Loucy (cell line): Measurements from ENCODE around the gene RSRC2.
"Not testable (repeated sequence)": the region's sequence is repeated elsewhere in the genome, so short reads cannot be mapped to it uniquely, and the experiment has no call there.

Experiments used
- H2AFZ ChIP-seq: fragments of 200-600 bp; sonication (generic); 2 replicates; pipeline ENCODE4 v1.6.0; 2016; ENCODE audit warnings: antibody characterized with exemption, mild to moderate bottlenecking, low read length, moderate library complexity
- H3F3A ChIP-seq: fragments of 200-600 bp; 2 replicates; pipeline ENCODE4 v1.6.0; 2016; ENCODE audit warnings: antibody characterized with exemption, low read depth, mild to moderate bottlenecking
- H3K27me3 ChIP-seq: fragments of 200-600 bp; sonication (generic); 2 replicates; pipeline ENCODE4 v1.6.1; 2014; ENCODE audit warnings: low read length, mild to moderate bottlenecking; ENCODE audit not compliant: insufficient read depth, poor library complexity, severe bottlenecking
- H3K36me3 ChIP-seq: fragments of 200-600 bp; sonication (generic); 2 replicates; pipeline ENCODE4 v1.6.1; 2016; ENCODE audit warnings: low read length; ENCODE audit not compliant: insufficient read depth
- H3K4me1 ChIP-seq: fragments of 200-600 bp; sonication (generic); 2 replicates; pipeline ENCODE4 v1.5.1; 2014; ENCODE audit warnings: low read length, mild to moderate bottlenecking; ENCODE audit not compliant: insufficient read depth, poor library complexity, severe bottlenecking
- H3K4me2 ChIP-seq: fragments of 200-600 bp; sonication (generic); 2 replicates; pipeline ENCODE4 v1.6.0; 2014; ENCODE audit warnings: antibody characterized with exemption, low read length, low read depth, mild to moderate bottlenecking; ENCODE audit not compliant: poor library complexity, severe bottlenecking
- H3K4me3 ChIP-seq: fragments of 200-600 bp; sonication (generic); 2 replicates; pipeline ENCODE4 v1.5.1; 2014; ENCODE audit warnings: low read length, mild to moderate bottlenecking, mixed read lengths; ENCODE audit not compliant: poor library complexity, severe bottlenecking
- H3K79me2 ChIP-seq: fragments of 200-600 bp; sonication (generic); 2 replicates; pipeline ENCODE4 v1.6.1; 2014; ENCODE audit warnings: low read length; ENCODE audit not compliant: insufficient read depth
- H3K9ac ChIP-seq: fragments of 200-600 bp; sonication (generic); 2 replicates; pipeline ENCODE4 v1.6.0; 2014; ENCODE audit warnings: mild to moderate bottlenecking, low read depth, low read length, moderate library complexity; ENCODE audit not compliant: poor library complexity, severe bottlenecking
- H3K9me2 ChIP-seq: fragments of 200-600 bp; sonication (generic); replicated peaks from 2 replicates; pipeline ENCODE4 v1.6.1; 2016; ENCODE audit warnings: low read depth, low read length, mixed read lengths
- H3K9me3 ChIP-seq: fragments of 200-600 bp; sonication (generic); 2 replicates; pipeline ENCODE4 v1.6.1; 2014; ENCODE audit warnings: mild to moderate bottlenecking, antibody characterized with exemption, low read length, low read depth; ENCODE audit not compliant: insufficient read depth
- H4K20me1 ChIP-seq: fragments of 200-600 bp; sonication (generic); 2 replicates; pipeline ENCODE4 v1.6.0; 2014; ENCODE audit warnings: antibody characterized with exemption, low read length, mild to moderate bottlenecking; ENCODE audit not compliant: insufficient read depth, poor library complexity, severe bottlenecking
- EZH2phosphoT487 ChIP-seq: fragments of 200-600 bp; IDR thresholded peaks from 2 replicates; pipeline ENCODE4 v1.6.1; 2018; ENCODE audit warnings: antibody characterized with exemption, mild to moderate bottlenecking, moderate library complexity, borderline replicate concordance
- TF ChIP-seq, protein P1 (sequence below): fragments of 200-600 bp; sonication (generic); conservative IDR thresholded peaks from 2 replicates; pipeline ENCODE4 v1.5.1; 2014; ENCODE audit warnings: mild to moderate bottlenecking, antibody characterized with exemption, low read length

The RSRC2 gene

DNA sequence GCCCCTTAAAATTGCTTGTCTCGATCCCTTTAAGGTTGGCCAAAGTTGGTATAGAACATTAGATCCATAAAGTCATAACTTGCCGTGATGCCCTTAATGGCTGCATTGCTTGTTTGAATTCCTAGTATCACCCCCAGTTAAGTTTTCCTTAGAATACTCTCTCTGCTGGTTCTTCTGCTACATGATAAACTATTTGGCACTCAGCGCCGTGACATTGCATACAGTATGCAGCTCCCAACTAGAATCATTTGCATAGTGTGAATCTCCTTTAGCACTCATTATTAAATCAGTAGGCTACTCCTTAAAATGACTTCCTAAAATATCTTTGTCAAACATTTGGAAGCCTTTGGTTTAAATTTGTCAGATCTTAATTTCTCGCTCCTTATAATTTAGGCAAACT is 42.6 kb upstream of the RSRC2 start:
- no peaks in the 10 kb centered on the region for H3K27me3 ChIP-seq
- H3F3A ChIP-seq: no peaks in the 10 kb centered on the region; the same call in 1 of the 2 replicates
- H3K9ac ChIP-seq: no peak overlapping the region
- no peak overlapping the region for H2AFZ ChIP-seq
- H4K20me1 ChIP-seq: no peaks in the 10 kb centered on the region
- no peaks in the 10 kb centered on the region for H3K4me1 ChIP-seq
- TF ChIP-seq EZH2phosphoT487: no peak
- TF ChIP-seq, protein P1, sequence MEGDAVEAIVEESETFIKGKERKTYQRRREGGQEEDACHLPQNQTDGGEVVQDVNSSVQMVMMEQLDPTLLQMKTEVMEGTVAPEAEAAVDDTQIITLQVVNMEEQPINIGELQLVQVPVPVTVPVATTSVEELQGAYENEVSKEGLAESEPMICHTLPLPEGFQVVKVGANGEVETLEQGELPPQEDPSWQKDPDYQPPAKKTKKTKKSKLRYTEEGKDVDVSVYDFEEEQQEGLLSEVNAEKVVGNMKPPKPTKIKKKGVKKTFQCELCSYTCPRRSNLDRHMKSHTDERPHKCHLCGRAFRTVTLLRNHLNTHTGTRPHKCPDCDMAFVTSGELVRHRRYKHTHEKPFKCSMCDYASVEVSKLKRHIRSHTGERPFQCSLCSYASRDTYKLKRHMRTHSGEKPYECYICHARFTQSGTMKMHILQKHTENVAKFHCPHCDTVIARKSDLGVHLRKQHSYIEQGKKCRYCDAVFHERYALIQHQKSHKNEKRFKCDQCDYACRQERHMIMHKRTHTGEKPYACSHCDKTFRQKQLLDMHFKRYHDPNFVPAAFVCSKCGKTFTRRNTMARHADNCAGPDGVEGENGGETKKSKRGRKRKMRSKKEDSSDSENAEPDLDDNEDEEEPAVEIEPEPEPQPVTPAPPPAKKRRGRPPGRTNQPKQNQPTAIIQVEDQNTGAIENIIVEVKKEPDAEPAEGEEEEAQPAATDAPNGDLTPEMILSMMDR: no peak
- no peaks in the 10 kb centered on the region for H3K79me2 ChIP-seq
- peaks cover 63% of the 10 kb centered on the region; the same call in 1 of the 2 replicates for H3K36me3 ChIP-seq
- H3K9me3 ChIP-seq: no peaks in the 10 kb centered on the region
- no peak overlapping the region for H3K4me2 ChIP-seq
- no peak overlapping the region for H3K4me3 ChIP-seq
- H3K9me2 ChIP-seq: no peaks in the 10 kb centered on the region

DNA sequence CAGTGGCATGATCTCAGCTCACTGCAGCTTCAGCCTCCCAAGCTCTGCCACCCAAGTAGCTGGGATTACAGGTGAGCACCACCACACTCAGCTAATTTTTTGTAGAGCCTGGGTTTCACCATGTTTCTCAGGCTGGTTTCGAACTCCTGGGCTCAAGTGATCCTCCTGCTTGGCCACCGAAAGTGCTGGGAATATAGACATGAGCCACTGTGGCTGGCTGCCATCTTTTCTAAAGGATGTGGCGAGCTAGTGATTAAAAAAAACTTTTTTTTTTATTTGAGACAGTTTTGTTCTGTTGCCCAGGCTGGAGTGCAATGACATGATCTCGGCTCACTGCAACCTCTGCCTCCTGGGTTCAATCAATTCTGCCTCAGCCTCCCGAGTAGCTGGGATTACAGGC is 40.1 kb upstream of the RSRC2 start:
- H3K4me2 ChIP-seq, H3K4me1 ChIP-seq, H4K20me1 ChIP-seq, H3F3A ChIP-seq, H3K4me3 ChIP-seq, H3K9me3 ChIP-seq, H3K9me2 ChIP-seq, H2AFZ ChIP-seq, H3K9ac ChIP-seq, H3K27me3 ChIP-seq, H3K79me2 ChIP-seq: not testable (repeated sequence)
- H3K36me3 ChIP-seq: peaks cover 58% of the 10 kb centered on the region; the same call in 1 of the 2 replicates

DNA sequence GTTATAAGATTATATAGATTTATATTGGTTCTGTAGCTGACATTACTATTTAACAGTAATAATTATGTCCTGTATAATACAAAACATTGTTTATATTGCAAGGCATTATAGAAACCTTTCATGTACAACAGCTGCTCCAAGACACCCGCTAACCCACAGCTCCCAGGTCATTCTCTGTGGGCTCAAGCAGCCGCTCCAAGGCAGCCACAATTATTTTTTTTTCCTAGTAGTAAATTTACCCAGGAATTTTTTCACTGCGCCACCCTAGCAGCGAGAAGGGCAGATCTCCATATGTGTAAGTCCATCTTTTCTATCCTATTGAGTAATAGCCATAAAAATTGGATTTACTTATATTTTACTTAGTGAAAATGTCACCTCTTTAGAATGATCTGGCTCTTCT is 36.6 kb upstream of the RSRC2 start:
- H3K4me3 ChIP-seq: no peak overlapping the region
- no peak overlapping the region for H2AFZ ChIP-seq
- no peak overlapping the region for H3K9ac ChIP-seq
- no peaks in the 10 kb centered on the region for H4K20me1 ChIP-seq
- H3K79me2 ChIP-seq: no peaks in the 10 kb centered on the region
- no peak for TF ChIP-seq EZH2phosphoT487
- TF ChIP-seq, protein P1: no peak
- no peaks in the 10 kb centered on the region for H3F3A ChIP-seq
- no peaks in the 10 kb centered on the region for H3K9me3 ChIP-seq
- no peak overlapping the region for H3K4me2 ChIP-seq
- no peaks in the 10 kb centered on the region for H3K4me1 ChIP-seq
- no peaks in the 10 kb centered on the region for H3K9me2 ChIP-seq
- H3K27me3 ChIP-seq: no peaks in the 10 kb centered on the region
- H3K36me3 ChIP-seq: peaks cover 63% of the 10 kb centered on the region

DNA sequence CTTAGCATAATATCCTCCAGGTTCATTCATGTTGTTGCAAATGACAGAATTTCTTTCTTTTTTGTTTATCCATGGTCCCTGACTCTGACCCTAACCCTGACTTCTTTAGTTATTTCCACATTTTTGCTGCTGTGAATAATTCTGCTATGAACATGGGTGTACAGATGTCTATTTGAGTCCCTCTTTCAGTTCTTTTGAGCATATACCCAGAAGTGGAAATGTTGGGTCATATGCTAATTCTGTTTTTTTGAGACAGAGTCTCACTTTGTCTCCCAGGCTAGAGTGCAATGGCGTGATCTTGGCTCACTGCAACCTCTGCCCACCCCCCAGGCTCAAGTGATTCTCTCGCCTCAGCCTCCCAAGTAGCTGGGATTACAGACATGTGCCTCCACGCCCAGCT is 33.4 kb upstream of the RSRC2 start:
- H3F3A ChIP-seq: no peaks in the 10 kb centered on the region
- no peaks in the 10 kb centered on the region for H4K20me1 ChIP-seq
- no peaks in the 10 kb centered on the region for H3K9me3 ChIP-seq
- no peak overlapping the region for H2AFZ ChIP-seq
- H3K9me2 ChIP-seq: no peaks in the 10 kb centered on the region
- no peaks in the 10 kb centered on the region for H3K79me2 ChIP-seq
- no peak overlapping the region for H3K4me2 ChIP-seq
- peaks cover 74% of the 10 kb centered on the region for H3K36me3 ChIP-seq
- H3K4me3 ChIP-seq: no peak overlapping the region
- no peaks in the 10 kb centered on the region for H3K4me1 ChIP-seq
- H3K9ac ChIP-seq: no peak overlapping the region
- no peaks in the 10 kb centered on the region for H3K27me3 ChIP-seq
- no peak for TF ChIP-seq EZH2phosphoT487
- TF ChIP-seq, protein P1: no peak
